ENCODE data around the gene FRMD1. TPM values are rescaled to one million over a fixed set of nuclear protein-coding genes. Genes with fewer than 3 reads are reported as not detected.

Gene FRMD1
- total RNA-seq, 1 experiment from 2014 or later, result not detected

- no peak for DNase-seq (ENCODE audit: low spot score)
Observed at GRCh38 chr6:168055696-168056489, 23.1 kb downstream of the FRMD1 start.

GRCh38 chr6:168054765-168055560 lies 24.0 kb downstream of the FRMD1 start:
- no peak for DNase-seq (ENCODE audit: low spot score)

GRCh38 chr6:168053957-168054471 lies 25.0 kb downstream of the FRMD1 start:
- no peak for DNase-seq (ENCODE audit: low spot score)

- DNase-seq (ENCODE audit: low spot score), result no peak
Observed at GRCh38 chr6:168053086-168053956, 25.7 kb downstream of the FRMD1 start.

- no peak for DNase-seq (ENCODE audit: low spot score)
Observed at GRCh38 chr6:168052291-168052891, 26.6 kb downstream of the FRMD1 start.

- DNase-seq (ENCODE audit: low spot score), result no peak
Observed at GRCh38 chr6:168051648-168052047, 27.4 kb downstream of the FRMD1 start.

- no peak for DNase-seq (ENCODE audit: low spot score)
Observed at GRCh38 chr6:168050881-168051586, 28.0 kb downstream of the FRMD1 start.

GRCh38 chr6:168050225-168050880 lies 28.7 kb downstream of the FRMD1 start:
- no peak for DNase-seq (ENCODE audit: low spot score)

- no peak for DNase-seq (ENCODE audit: low spot score)
Observed at GRCh38 chr6:168049706-168050224, 29.2 kb downstream of the FRMD1 start.

GRCh38 chr6:168049277-168049676 lies 29.7 kb downstream of the FRMD1 start:
- DNase-seq (ENCODE audit: low spot score), result no peak

GRCh38 chr6:168048724-168049025 lies 30.3 kb downstream of the FRMD1 start:
- DNase-seq (ENCODE audit: low spot score), result no peak

GRCh38 chr6:168047841-168048723 lies 30.9 kb downstream of the FRMD1 start:
- no peak for DNase-seq (ENCODE audit: low spot score)

GRCh38 chr6:168046696-168047095 lies 32.3 kb downstream of the FRMD1 start:
- no peak for DNase-seq (ENCODE audit: low spot score)

- no peak for DNase-seq (ENCODE audit: low spot score)
Observed at GRCh38 chr6:168045706-168046620, 33.0 kb downstream of the FRMD1 start.

- DNase-seq (ENCODE audit: low spot score), result no peak
Observed at GRCh38 chr6:168045141-168045691, 33.8 kb downstream of the FRMD1 start.

GRCh38 chr6:168044521-168045130 lies 34.4 kb downstream of the FRMD1 start:
- no peak for DNase-seq (ENCODE audit: low spot score)

- no peak for DNase-seq (ENCODE audit: low spot score)
Observed at GRCh38 chr6:168043848-168044415, 35.1 kb downstream of the FRMD1 start.
